ENCODE data around the gene TXNIP. TPM values are rescaled to one million over a fixed set of nuclear protein-coding genes. Genes with fewer than 3 reads are reported as not detected.

The TXNIP gene
- total RNA-seq, 1 donor from 2014 or later: 213 TPM

DNA sequence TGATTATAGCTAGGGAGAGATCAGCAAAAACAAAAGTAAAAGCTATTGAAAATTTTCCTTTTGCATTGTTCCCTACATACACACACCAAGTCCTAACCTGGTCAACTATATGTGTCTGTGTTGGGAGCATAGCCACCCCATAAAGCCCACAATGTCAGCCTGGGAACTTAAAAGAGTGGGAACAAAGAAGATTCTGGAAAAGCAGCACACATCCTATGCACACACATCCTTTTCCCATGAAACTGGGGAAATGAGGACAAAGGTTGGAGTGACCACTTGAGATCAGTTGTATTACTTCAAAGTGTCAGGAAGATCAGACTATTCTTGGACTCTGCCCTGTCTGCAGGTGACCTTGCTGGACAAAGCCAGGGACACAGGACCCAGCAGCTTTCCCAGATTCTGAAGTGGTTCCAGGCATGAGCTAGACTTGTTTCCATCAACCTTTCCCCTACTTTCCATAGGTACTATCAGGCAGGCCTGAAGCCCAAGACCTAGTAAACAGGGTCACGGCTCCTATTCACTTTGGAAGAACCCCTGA lies 15.9 kb downstream of the TXNIP start:
- H3K4me3 Mint-ChIP-seq: no peak overlapping the region
- Histone ChIP-seq H4K20me1 (ENCODE audit: low read depth) (no peaks in the 10 kb centered on the region), H3K9me3 (ENCODE audit: low read depth) (no peaks in the 10 kb centered on the region), H3K36me3 (no peaks in the 10 kb centered on the region), H2AFZ (replicated peaks) (no peak overlapping the region), H3F3A (ENCODE audit: low read depth) (peaks cover 18% of the 10 kb centered on the region), H3K4me3 (no peak overlapping the region), H3K79me2 (ENCODE audit: low read depth) (no peaks in the 10 kb centered on the region), H3K4me1 (peaks cover 15% of the 10 kb centered on the region), H3K4me2 (no peak overlapping the region), H3K27me3 (no peaks in the 10 kb centered on the region), H3K27ac (no peak overlapping the region), H3K9ac (no peak overlapping the region)
- peaks cover 4% of the 10 kb centered on the region for H3K27me3 Mint-ChIP-seq (ENCODE audit: insufficient read depth, low read depth)
- no peak for DNase-seq (ENCODE audit: low spot score)
- TF ChIP-seq EZH2 (IDR thresholded peaks at IDR 0.05): no peak
- no peak for TF ChIP-seq EZH2phosphoT487 (IDR thresholded peaks at IDR 0.05)
- TF ChIP-seq CTCF (IDR thresholded peaks at IDR 0.05): no peak
- H3K36me3 Mint-ChIP-seq: no peaks in the 10 kb centered on the region
- peaks cover 12% of the 10 kb centered on the region for H3K4me1 Mint-ChIP-seq
- H3K27ac Mint-ChIP-seq: no peak overlapping the region
- H3K9me3 Mint-ChIP-seq: no peaks in the 10 kb centered on the region

GRCh38 chr1:145979746-145980456 lies 16.5 kb downstream of the TXNIP start:
- peaks cover 4% of the 10 kb centered on the region for H3K27me3 Mint-ChIP-seq (ENCODE audit: insufficient read depth, low read depth)
- Histone ChIP-seq H3K9me3 (ENCODE audit: low read depth) (no peaks in the 10 kb centered on the region), H3K9ac (no peak overlapping the region), H3K4me1 (peaks cover 11% of the 10 kb centered on the region), H3K27me3 (no peaks in the 10 kb centered on the region), H3F3A (ENCODE audit: low read depth) (peaks cover 18% of the 10 kb centered on the region), H3K79me2 (ENCODE audit: low read depth) (no peaks in the 10 kb centered on the region), H3K4me3 (no peak overlapping the region), H3K4me2 (peak overlapping the region; percentile 70), H3K27ac (no peak overlapping the region), H2AFZ (replicated peaks) (no peak overlapping the region), H4K20me1 (ENCODE audit: low read depth) (no peaks in the 10 kb centered on the region), H3K36me3 (no peaks in the 10 kb centered on the region)
- no peak for TF ChIP-seq EZH2 (IDR thresholded peaks at IDR 0.05)
- TF ChIP-seq EZH2phosphoT487 (IDR thresholded peaks at IDR 0.05): no peak
- TF ChIP-seq CTCF (IDR thresholded peaks at IDR 0.05): no peak
- no peaks in the 10 kb centered on the region for H3K36me3 Mint-ChIP-seq
- peaks cover 6% of the 10 kb centered on the region for H3K4me1 Mint-ChIP-seq
- no peak overlapping the region for H3K27ac Mint-ChIP-seq
- H3K4me3 Mint-ChIP-seq: no peak overlapping the region
- DNase-seq (ENCODE audit: low spot score): no peak
- no peaks in the 10 kb centered on the region for H3K9me3 Mint-ChIP-seq

GRCh38 chr1:145978854-145979745 lies 17.3 kb downstream of the TXNIP start:
- TF ChIP-seq CTCF (IDR thresholded peaks at IDR 0.05) (peak; percentile 30), EZH2phosphoT487 (IDR thresholded peaks at IDR 0.05) (no peak), EZH2 (IDR thresholded peaks at IDR 0.05) (no peak)
- no peaks in the 10 kb centered on the region for H3K9me3 Mint-ChIP-seq
- Histone ChIP-seq H3K27ac (no peak overlapping the region), H3K79me2 (ENCODE audit: low read depth) (no peaks in the 10 kb centered on the region), H3F3A (ENCODE audit: low read depth) (peaks cover 18% of the 10 kb centered on the region), H3K4me2 (peak overlapping the region; percentile 70), H4K20me1 (ENCODE audit: low read depth) (no peaks in the 10 kb centered on the region), H3K36me3 (no peaks in the 10 kb centered on the region), H3K27me3 (no peaks in the 10 kb centered on the region), H3K9me3 (ENCODE audit: low read depth) (no peaks in the 10 kb centered on the region), H3K4me1 (peaks cover 11% of the 10 kb centered on the region), H3K9ac (no peak overlapping the region), H2AFZ (replicated peaks) (no peak overlapping the region), H3K4me3 (peak overlapping the region; percentile 28)
- no peaks in the 10 kb centered on the region for H3K36me3 Mint-ChIP-seq
- peak; percentile 91 for DNase-seq (ENCODE audit: low spot score)
- peaks cover 4% of the 10 kb centered on the region for H3K27me3 Mint-ChIP-seq (ENCODE audit: insufficient read depth, low read depth)
- no peak overlapping the region for H3K27ac Mint-ChIP-seq
- no peak overlapping the region for H3K4me3 Mint-ChIP-seq
- peaks cover 2% of the 10 kb centered on the region for H3K4me1 Mint-ChIP-seq

Data from neural progenitor cell (in vitro differentiated cells).